K562 (cell line): ENCODE results near the gene GPR3. TPM values are rescaled to one million over a fixed set of nuclear protein-coding genes. Genes with fewer than 3 reads are reported as not detected.

Experiments
- EP400 ChIP-seq: fragments of 450-650 bp; IDR thresholded peaks from 2 replicates; pipeline ENCODE4 v1.6.1; 2017; ENCODE audit warnings: antibody characterized with exemption, mild to moderate bottlenecking, moderate library complexity
- GTF2B ChIP-seq: IDR thresholded peaks from 2 replicates; pipeline ENCODE4 v1.6.1; 2011; ENCODE audit not compliant: insufficient read length; ENCODE audit errors: extremely low read depth
- HDGF ChIP-seq: fragments of 450-650 bp; IDR thresholded peaks from 2 replicates; pipeline ENCODE4 v1.6.1; 2016
- HEY1 ChIP-seq: fragments of 250-450 bp; sonication (Bioruptor Pico); IDR thresholded peaks from 2 replicates; pipeline ENCODE4 v1.5.0; 2020; ENCODE audit warnings: mild to moderate bottlenecking, moderate library complexity, borderline replicate concordance
- HLTF ChIP-seq: fragments of 450-650 bp; IDR thresholded peaks from 2 replicates; pipeline ENCODE4 v1.6.1; 2016
- NELFE ChIP-seq: IDR thresholded peaks from 2 replicates; pipeline ENCODE4 v1.6.1; 2011; ENCODE audit warnings: mild to moderate bottlenecking; ENCODE audit not compliant: insufficient read depth, insufficient read length
- NFIC ChIP-seq: fragments of 450-650 bp; IDR thresholded peaks from 2 replicates; pipeline ENCODE4 v1.6.1; 2017; ENCODE audit warnings: mild to moderate bottlenecking, inconsistent platforms
- NR2F6 ChIP-seq: fragments of 450-650 bp; formaldehyde crosslinking; IDR thresholded peaks from 2 replicates; pipeline ENCODE4 v1.4.0; 2020; ENCODE audit warnings: mild to moderate bottlenecking
- PCBP2 ChIP-seq: fragments of 200-400 bp; formaldehyde crosslinking; IDR thresholded peaks from 2 replicates; pipeline ENCODE4 v1.6.1; 2018; ENCODE audit warnings: low read length, low read depth, mild to moderate bottlenecking, moderate library complexity; ENCODE audit not compliant: poor library complexity, severe bottlenecking
- POLR3G ChIP-seq: IDR thresholded peaks from 2 replicates; pipeline ENCODE4 v1.6.1; 2011; ENCODE audit not compliant: insufficient read length, insufficient replicate concordance; ENCODE audit errors: extremely low read depth
- RBM15 ChIP-seq: fragments of 200-400 bp; formaldehyde crosslinking; IDR thresholded peaks from 2 replicates; pipeline ENCODE4 v1.6.1; 2018; ENCODE audit warnings: mild to moderate bottlenecking, low read length, moderate library complexity; ENCODE audit not compliant: insufficient read depth
- SNIP1 ChIP-seq: fragments of 450-650 bp; IDR thresholded peaks from 2 replicates; pipeline ENCODE4 v1.7.1; 2017; ENCODE audit warnings: low read depth, mild to moderate bottlenecking
- TAF1 ChIP-seq: IDR thresholded peaks from 2 replicates; pipeline ENCODE4 v1.6.1; 2011; ENCODE audit warnings: mild to moderate bottlenecking, low read length, moderate library complexity; ENCODE audit not compliant: insufficient read depth, control insufficient read depth, severe bottlenecking; ENCODE audit errors: extremely low read depth
- ZFX ChIP-seq: sonication (generic); formaldehyde crosslinking; IDR thresholded peaks from 2 replicates; pipeline ENCODE4 v1.8.0; 2022; ENCODE audit warnings: mild to moderate bottlenecking, missing genetic modification reagents, moderate library complexity
- ZNF518B ChIP-seq: fragments of 250-450 bp; sonication (Bioruptor Pico); IDR thresholded peaks from 2 replicates; pipeline ENCODE4 v1.5.0; 2021; ENCODE audit warnings: mild to moderate bottlenecking, moderate library complexity
- polyA plus RNA-seq, 8 experiments: library from polyadenylated mRNA; depleted of rRNA in 4 of 8; stranded (reverse) in 5 of 8; unstranded in 3 of 8; fragments of >200 nt; fragmentation: Nextera tagmentation in 2 of 8; fragmentation: Illumina TruSeq in 1 of 8; extraction: Ambion mirVana in 2 of 8; extraction: Trizol in 1 of 8; gene quantifications; 2 replicates each; pipeline versions ENCODE4 v1.2.1 to v1.2.3, GENCODE V29; 2011 to 2014; ENCODE audit warnings: inconsistent platforms in 1 of 8, missing spikeins in 1 of 8
- total RNA-seq, 7 experiments: library from RNA; depleted of rRNA in 6 of 7; stranded (reverse); fragments of >200 nt in 6 of 7; fragmentation: Illumina TruSeq in 2 of 7; extraction: Trizol in 2 of 7; gene quantifications; 2 replicates each; pipeline versions ENCODE4 v1.2.1 to v1.2.3, GENCODE V29; 2011 to 2021; ENCODE audit warnings: low replicate concordance in 1 of 7
- TF ChIP-seq, protein P1 (sequence below): fragments of 150-350 bp; IDR thresholded peaks from 2 replicates; pipeline ENCODE4 v1.6.1; 2014; ENCODE audit warnings: low read depth, mild to moderate bottlenecking, low read length, borderline replicate concordance
- TF ChIP-seq, protein P2 (sequence below): fragments of 250-450 bp; sonication (Bioruptor Pico); IDR thresholded peaks from 2 replicates; pipeline ENCODE4 v1.8.0; 2021; ENCODE audit warnings: mild to moderate bottlenecking, moderate library complexity

GPR3 gene
- total and polyA plus RNA-seq, 9 of the 15 experiments (the other 6 are each of a cell fraction or from before 2014, with no cell fraction given): 0.24 to 11.5 (median 3.7) TPM

- TF ChIP-seq RBM15: no peak
- no peak for TF ChIP-seq POLR3G
- TF ChIP-seq, protein P1, sequence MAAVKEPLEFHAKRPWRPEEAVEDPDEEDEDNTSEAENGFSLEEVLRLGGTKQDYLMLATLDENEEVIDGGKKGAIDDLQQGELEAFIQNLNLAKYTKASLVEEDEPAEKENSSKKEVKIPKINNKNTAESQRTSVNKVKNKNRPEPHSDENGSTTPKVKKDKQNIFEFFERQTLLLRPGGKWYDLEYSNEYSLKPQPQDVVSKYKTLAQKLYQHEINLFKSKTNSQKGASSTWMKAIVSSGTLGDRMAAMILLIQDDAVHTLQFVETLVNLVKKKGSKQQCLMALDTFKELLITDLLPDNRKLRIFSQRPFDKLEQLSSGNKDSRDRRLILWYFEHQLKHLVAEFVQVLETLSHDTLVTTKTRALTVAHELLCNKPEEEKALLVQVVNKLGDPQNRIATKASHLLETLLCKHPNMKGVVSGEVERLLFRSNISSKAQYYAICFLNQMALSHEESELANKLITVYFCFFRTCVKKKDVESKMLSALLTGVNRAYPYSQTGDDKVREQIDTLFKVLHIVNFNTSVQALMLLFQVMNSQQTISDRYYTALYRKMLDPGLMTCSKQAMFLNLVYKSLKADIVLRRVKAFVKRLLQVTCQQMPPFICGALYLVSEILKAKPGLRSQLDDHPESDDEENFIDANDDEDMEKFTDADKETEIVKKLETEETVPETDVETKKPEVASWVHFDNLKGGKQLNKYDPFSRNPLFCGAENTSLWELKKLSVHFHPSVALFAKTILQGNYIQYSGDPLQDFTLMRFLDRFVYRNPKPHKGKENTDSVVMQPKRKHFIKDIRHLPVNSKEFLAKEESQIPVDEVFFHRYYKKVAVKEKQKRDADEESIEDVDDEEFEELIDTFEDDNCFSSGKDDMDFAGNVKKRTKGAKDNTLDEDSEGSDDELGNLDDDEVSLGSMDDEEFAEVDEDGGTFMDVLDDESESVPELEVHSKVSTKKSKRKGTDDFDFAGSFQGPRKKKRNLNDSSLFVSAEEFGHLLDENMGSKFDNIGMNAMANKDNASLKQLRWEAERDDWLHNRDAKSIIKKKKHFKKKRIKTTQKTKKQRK: no peak
- no peak for TF ChIP-seq ZFX
- no peak for TF ChIP-seq TAF1
- TF ChIP-seq NFIC: peak; percentile 57; the same call in 1 of the 2 replicates
- no peak for TF ChIP-seq SNIP1
- no peak for TF ChIP-seq ZNF518B (CRISPR knock-in tag)
- no peak for TF ChIP-seq PCBP2
- peak; percentile 80 for TF ChIP-seq HLTF
- TF ChIP-seq NELFE: no peak
- TF ChIP-seq GTF2B: no peak
- peak; percentile 47; the same call in 1 of the 2 replicates for TF ChIP-seq EP400
- TF ChIP-seq NR2F6 (CRISPR knock-in tag): no peak
- peak; percentile 74; the same call in 1 of the 2 replicates for TF ChIP-seq HDGF
- TF ChIP-seq, protein P2, sequence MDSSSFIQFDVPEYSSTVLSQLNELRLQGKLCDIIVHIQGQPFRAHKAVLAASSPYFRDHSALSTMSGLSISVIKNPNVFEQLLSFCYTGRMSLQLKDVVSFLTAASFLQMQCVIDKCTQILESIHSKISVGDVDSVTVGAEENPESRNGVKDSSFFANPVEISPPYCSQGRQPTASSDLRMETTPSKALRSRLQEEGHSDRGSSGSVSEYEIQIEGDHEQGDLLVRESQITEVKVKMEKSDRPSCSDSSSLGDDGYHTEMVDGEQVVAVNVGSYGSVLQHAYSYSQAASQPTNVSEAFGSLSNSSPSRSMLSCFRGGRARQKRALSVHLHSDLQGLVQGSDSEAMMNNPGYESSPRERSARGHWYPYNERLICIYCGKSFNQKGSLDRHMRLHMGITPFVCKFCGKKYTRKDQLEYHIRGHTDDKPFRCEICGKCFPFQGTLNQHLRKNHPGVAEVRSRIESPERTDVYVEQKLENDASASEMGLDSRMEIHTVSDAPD: no peak
- no peak for TF ChIP-seq HEY1 (CRISPR knock-in tag)
Observed at GRCh38 chr1:27428316-27429028, 36.0 kb downstream of the GPR3 start (continued).
